CD8-positive, alpha-beta memory T cell (primary cell): ENCODE measurements around the gene ASF1B. TPM values are rescaled to one million over a fixed set of nuclear protein-coding genes. Genes with fewer than 3 reads are reported as not detected.
A peak's percentile ranks its signal among the peaks of the same experiment; 100 is the strongest.

Source experiments
- CTCF ChIA-PET: fragments of 350-600 bp; sonication (Branson Sonifier 250); formaldehyde crosslinking; loops from one replicate; lab custom pipeline; 2021; ENCODE audit warnings: antibody characterized with exemption; lab: Charles Lee
- POLR2A ChIA-PET: fragments of 350-600 bp; sonication (Branson Sonifier 250); formaldehyde crosslinking; loops from one replicate; lab custom pipeline; 2021; ENCODE audit warnings: antibody characterized with exemption; lab: Charles Lee
- DNase-seq, 5 donors: peaks; one replicate each; pipeline versions ENCODE4 v3.0.0 to v3.0.0-alpha.2; 2020 to 2022; ENCODE audit warnings: mixed read lengths in 1 of 5
- H3K27ac ChIP-seq: one replicate; pipeline ENCODE4 v1.7.0; 2013; ENCODE audit warnings: low read depth, mild to moderate bottlenecking, low read length, moderate library complexity
- H3K27me3 ChIP-seq: 2 replicates; pipeline ENCODE4 v1.7.0; 2013; ENCODE audit warnings: low read length, mild to moderate bottlenecking; ENCODE audit not compliant: insufficient read depth, poor library complexity, severe bottlenecking
- H3K36me3 ChIP-seq: 2 replicates; pipeline ENCODE4 v1.7.0; 2013; ENCODE audit warnings: mild to moderate bottlenecking, low read length, moderate library complexity; ENCODE audit not compliant: insufficient read depth
- H3K4me1 ChIP-seq: 2 replicates; pipeline ENCODE4 v1.7.0; 2013; ENCODE audit warnings: mild to moderate bottlenecking, low read length, moderate library complexity; ENCODE audit not compliant: insufficient read depth
- H3K4me3 ChIP-seq: 2 replicates; pipeline ENCODE4 v1.7.0; 2013; ENCODE audit warnings: mild to moderate bottlenecking, low read length
- H3K9me3 ChIP-seq: 2 replicates; pipeline ENCODE4 v1.7.0; 2013; ENCODE audit warnings: mild to moderate bottlenecking, low read length
- H3K27ac Mint-ChIP-seq, 8 donors: one replicate each; pipeline ENCODE4 v1.8.0; 2020 to 2021; ENCODE audit warnings: mixed read lengths in 8 of 8, mild to moderate bottlenecking in 6 of 8, inconsistent platforms in 3 of 8, moderate library complexity in 3 of 8
- H3K27me3 Mint-ChIP-seq, 2 donors: one replicate each; pipeline ENCODE4 v1.8.0; 2020 to 2021; ENCODE audit warnings: mixed read lengths in 2 of 2, mild to moderate bottlenecking in 1 of 2, moderate library complexity in 1 of 2
- H3K36me3 Mint-ChIP-seq, 3 donors: one replicate each; pipeline ENCODE4 v1.8.0; 2020 to 2021; ENCODE audit warnings: mixed read lengths in 3 of 3, inconsistent platforms in 1 of 3, mild to moderate bottlenecking in 1 of 3
- H3K4me1 Mint-ChIP-seq, 3 donors: one replicate each; pipeline ENCODE4 v1.8.0; 2020 to 2021; ENCODE audit warnings: mixed read lengths in 3 of 3, inconsistent platforms in 1 of 3, mild to moderate bottlenecking in 1 of 3
- H3K4me3 Mint-ChIP-seq, 7 donors: one replicate each; pipeline ENCODE4 v1.8.0; 2020 to 2021; ENCODE audit warnings: mixed read lengths in 7 of 7, mild to moderate bottlenecking in 6 of 7, moderate library complexity in 4 of 7, inconsistent platforms in 2 of 7
- H3K9me3 Mint-ChIP-seq, 5 donors: one replicate each; pipeline ENCODE4 v1.8.0; 2020 to 2022; ENCODE audit warnings: mixed read lengths in 5 of 5, mild to moderate bottlenecking in 3 of 5, moderate library complexity in 2 of 5, inconsistent platforms in 1 of 5
- polyA plus RNA-seq: library from polyadenylated mRNA; unstranded; fragments of 300-500 nt; fragmentation: Illumina TruSeq; gene quantifications from one replicate; pipeline ENCODE4 v1.2.3, GENCODE V29; 2021
- total RNA-seq, 2 experiments: library from RNA; stranded (reverse); gene quantifications; one replicate each; pipeline ENCODE4 v1.2.3, GENCODE V29; 2021

Gene ASF1B
- total and polyA plus RNA-seq, 3 experiments from 2014 or later: 4.5 to 76.2 (median 75.0) TPM

GRCh38 chr19:14127176-14127575 lies 9.2 kb downstream of the ASF1B start:
- H3K4me3 ChIP-seq: no peak overlapping the region
- H3K36me3 Mint-ChIP-seq: no peaks in the 10 kb centered on the region
- H3K9me3 ChIP-seq: no peaks in the 10 kb centered on the region
- H3K4me3 Mint-ChIP-seq: no peak overlapping the region
- H3K4me1 Mint-ChIP-seq: no peaks in the 10 kb centered on the region
- no peaks in the 10 kb centered on the region for H3K27me3 ChIP-seq
- ChIA-PET CTCF (interaction anchor here (1.4 to 2.5 kb wide), 2 partner anchors 10 to 12 kb away, joined by 4 to 16 read pairs; partner anchors contain the start of gene ASF1B), POLR2A (no interaction called here)
- peak overlapping the region in 1 of 8 donors; percentile 50 for H3K27ac Mint-ChIP-seq
- H3K27ac ChIP-seq: no peak overlapping the region
- no peaks in the 10 kb centered on the region for H3K4me1 ChIP-seq
- DNase-seq: no peak
- H3K27me3 Mint-ChIP-seq: no peaks in the 10 kb centered on the region
- H3K9me3 Mint-ChIP-seq: no peaks in the 10 kb centered on the region
- H3K36me3 ChIP-seq: no peaks in the 10 kb centered on the region

DNA sequence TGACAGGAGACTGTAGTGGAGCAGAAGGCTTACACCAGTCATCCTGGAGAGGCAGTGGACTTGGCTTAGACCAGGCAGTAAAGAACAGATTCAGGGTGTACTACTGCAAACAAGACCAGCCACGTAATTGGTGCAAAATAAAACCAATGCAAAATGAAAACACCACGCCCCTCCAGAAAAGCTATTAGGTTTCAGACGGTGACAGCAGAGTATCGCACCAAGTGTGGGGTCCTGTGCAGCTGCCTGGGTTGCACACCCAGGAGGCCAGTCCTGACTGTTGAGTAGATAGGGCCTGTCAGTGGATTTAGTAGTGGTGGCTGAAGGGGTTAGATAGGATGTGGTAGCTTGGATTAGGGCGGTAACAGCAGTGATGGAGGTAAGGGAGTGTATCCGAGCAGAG lies 13.5 kb downstream of the ASF1B start:
- ChIA-PET POLR2A (no interaction called here), CTCF (interaction anchor here (0.7 to 2.1 kb wide), 2 partner anchors 14 to 169 kb away, joined by 3 to 8 read pairs; partner anchors contain the start of gene ASF1B)
- Histone ChIP-seq H3K36me3 (no peaks in the 10 kb centered on the region), H3K4me1 (peaks cover 10% of the 10 kb centered on the region), H3K27ac (no peak overlapping the region), H3K4me3 (no peak overlapping the region), H3K27me3 (no peaks in the 10 kb centered on the region), H3K9me3 (no peaks in the 10 kb centered on the region)
- DNase-seq: no peak
- no peak overlapping the region for H3K4me3 Mint-ChIP-seq
- H3K9me3 Mint-ChIP-seq: no peaks in the 10 kb centered on the region
- H3K36me3 Mint-ChIP-seq: peaks cover 0 to 2% (median 0%) of the 10 kb centered on the region in 3 donors
- H3K4me1 Mint-ChIP-seq: peaks cover 9 to 10% (median 10%) of the 10 kb centered on the region in 3 donors
- H3K27me3 Mint-ChIP-seq: no peaks in the 10 kb centered on the region
- peak overlapping the region in 1 of 8 donors; percentile 66 for H3K27ac Mint-ChIP-seq

DNA sequence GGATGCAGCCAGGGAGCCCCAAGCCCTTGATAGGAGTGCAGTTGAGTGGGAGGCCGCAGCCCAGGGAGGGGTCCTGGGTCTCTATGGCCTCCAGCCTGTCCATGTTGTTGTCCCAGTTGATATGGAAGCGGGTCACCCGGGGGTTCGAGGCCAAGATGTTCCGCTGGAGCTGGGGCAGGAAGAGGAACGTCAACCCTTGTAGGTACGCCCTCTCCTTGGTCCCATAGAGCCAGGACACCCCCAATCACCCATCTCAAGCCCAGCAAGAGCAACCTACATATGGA lies 15.9 kb downstream of the ASF1B start:
- H3K36me3 Mint-ChIP-seq: peaks cover 0 to 6% (median 0%) of the 10 kb centered on the region in 3 donors
- ChIA-PET POLR2A (interaction anchor here (1.7 kb wide), 1 partner anchor 16 kb away, joined by 4 read pairs; the partner anchor contains the start of gene ASF1B), CTCF (no interaction called here)
- peaks cover 0 to 2% of the 10 kb centered on the region in 2 donors for H3K27me3 Mint-ChIP-seq
- no peak overlapping the region for H3K4me3 Mint-ChIP-seq
- DNase-seq: no peak
- peak overlapping the region in 1 of 8 donors; percentile 70 for H3K27ac Mint-ChIP-seq
- no peaks in the 10 kb centered on the region for H3K27me3 ChIP-seq
- peaks cover 25 to 30% (median 26%) of the 10 kb centered on the region in 3 donors for H3K4me1 Mint-ChIP-seq
- H3K9me3 ChIP-seq: no peaks in the 10 kb centered on the region
- no peaks in the 10 kb centered on the region for H3K36me3 ChIP-seq
- H3K9me3 Mint-ChIP-seq: no peaks in the 10 kb centered on the region
- peaks cover 23% of the 10 kb centered on the region for H3K4me1 ChIP-seq
- H3K27ac ChIP-seq: no peak overlapping the region
- H3K4me3 ChIP-seq: no peak overlapping the region

GRCh38 chr19:14119644-14120496 lies 16.5 kb downstream of the ASF1B start:
- Mint-ChIP-seq H3K4me3 (peak overlapping the region in 4 of 7 donors; percentile 31 to 91 (median 82)), H3K4me1 (peaks cover 26 to 35% (median 32%) of the 10 kb centered on the region in 3 donors), H3K9me3 (no peaks in the 10 kb centered on the region), H3K36me3 (peaks cover 0 to 6% (median 0%) of the 10 kb centered on the region in 3 donors), H3K27me3 (peaks cover 0 to 2% of the 10 kb centered on the region in 2 donors), H3K27ac (peak overlapping the region in 5 of 8 donors; percentile 19 to 100 (median 55))
- ChIA-PET POLR2A (interaction anchor here (1.7 kb wide), 1 partner anchor 17 kb away, joined by 4 read pairs; the partner anchor contains the start of gene ASF1B), CTCF (interaction anchor here (1.0 to 1.3 kb wide), 2 partner anchors 17 to 44 kb away, joined by 3 read pairs; partner anchors contain the start of gene ASF1B)
- Histone ChIP-seq H3K27ac (no peak overlapping the region), H3K4me3 (no peak overlapping the region), H3K27me3 (no peaks in the 10 kb centered on the region), H3K36me3 (no peaks in the 10 kb centered on the region), H3K9me3 (no peaks in the 10 kb centered on the region), H3K4me1 (peaks cover 25% of the 10 kb centered on the region)
- no peak for DNase-seq

DNA sequence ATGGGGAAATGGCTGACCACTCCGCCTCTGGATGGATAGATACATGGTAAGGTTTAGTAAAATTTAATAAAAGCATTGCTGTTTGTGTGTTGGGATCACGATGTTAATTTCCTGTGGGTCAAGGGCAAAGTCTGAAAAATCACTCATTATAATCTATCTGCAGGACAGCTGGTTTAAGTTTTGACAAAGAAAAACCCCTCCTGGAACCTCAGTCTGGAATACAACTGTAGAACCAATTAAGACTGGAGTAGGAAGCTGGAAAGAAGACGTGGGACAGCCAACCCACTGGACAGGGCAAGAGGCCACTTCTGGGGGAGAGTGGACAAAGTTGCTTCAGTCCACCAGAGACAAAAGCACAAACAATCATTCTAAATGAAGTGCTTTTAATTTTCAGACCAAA lies 17.2 kb downstream of the ASF1B start:
- H3K27me3 ChIP-seq: no peaks in the 10 kb centered on the region
- no peaks in the 10 kb centered on the region for H3K9me3 ChIP-seq
- H3K4me1 Mint-ChIP-seq: peaks cover 30 to 38% (median 35%) of the 10 kb centered on the region in 3 donors
- H3K9me3 Mint-ChIP-seq: no peaks in the 10 kb centered on the region
- H3K4me3 ChIP-seq: peak overlapping the region; percentile 42
- DNase-seq: no peak
- ChIA-PET POLR2A (interaction anchor here (1.7 kb wide), 1 partner anchor 17 kb away, joined by 4 read pairs; the partner anchor contains the start of gene ASF1B), CTCF (interaction anchor here (1.0 to 1.3 kb wide), 2 partner anchors 18 to 43 kb away, joined by 3 read pairs; partner anchors contain the start of gene ASF1B)
- peaks cover 0 to 2% of the 10 kb centered on the region in 2 donors for H3K27me3 Mint-ChIP-seq
- no peaks in the 10 kb centered on the region for H3K36me3 ChIP-seq
- peak overlapping the region; percentile 88 to 98 (median 94) for H3K4me3 Mint-ChIP-seq
- peak overlapping the region; percentile 96 to 100 (median 99) for H3K27ac Mint-ChIP-seq
- peak overlapping the region; percentile 85 for H3K27ac ChIP-seq
- H3K36me3 Mint-ChIP-seq: peaks cover 0 to 6% (median 0%) of the 10 kb centered on the region in 3 donors
- peaks cover 25% of the 10 kb centered on the region for H3K4me1 ChIP-seq

DNA sequence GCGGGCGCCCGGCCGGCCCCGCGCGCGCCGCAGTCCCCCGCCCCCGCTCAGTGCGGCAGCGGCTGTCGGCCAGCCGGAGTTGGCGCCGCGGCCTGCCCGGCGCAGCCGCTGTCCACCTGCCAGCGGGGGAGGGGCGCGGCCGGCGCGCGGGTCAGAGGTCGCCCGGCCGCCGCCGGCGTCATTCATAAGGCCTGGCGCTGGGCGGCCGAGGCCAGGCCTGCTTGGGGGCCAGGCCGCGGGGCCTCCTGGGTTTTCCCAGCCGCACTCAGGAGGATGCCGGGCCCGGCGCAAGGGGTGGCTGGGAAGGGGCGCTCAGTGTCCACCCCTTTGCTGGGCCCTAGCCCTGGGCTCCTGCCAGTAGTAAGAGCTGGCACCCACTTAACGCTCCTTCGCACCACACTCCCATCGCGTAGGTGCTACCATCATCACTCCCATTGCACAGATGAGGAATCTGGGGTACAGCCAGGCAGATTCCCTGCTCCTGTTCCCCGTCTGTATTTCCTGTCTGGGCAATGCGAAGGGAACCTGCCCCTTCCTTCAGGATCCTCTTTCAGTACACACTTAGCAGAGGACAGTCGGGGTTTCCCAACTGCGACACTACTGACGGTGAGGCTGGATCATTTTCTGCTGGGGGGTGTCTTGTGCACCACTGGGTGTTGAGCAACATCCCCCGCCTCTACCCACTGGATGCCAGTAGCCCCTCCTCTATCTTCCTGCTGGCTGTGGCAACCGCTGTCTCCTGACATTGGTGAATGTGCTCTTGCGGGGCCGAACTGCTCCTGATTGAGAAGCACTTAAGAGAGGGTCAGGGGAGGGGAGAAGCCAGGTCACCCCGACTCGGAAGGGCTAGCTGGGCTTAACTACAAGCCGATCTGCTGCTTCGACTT lies 18.0 kb downstream of the ASF1B start:
- peaks cover 33 to 45% (median 35%) of the 10 kb centered on the region in 3 donors for H3K4me1 Mint-ChIP-seq
- no peaks in the 10 kb centered on the region for H3K9me3 ChIP-seq
- ChIA-PET POLR2A (interaction anchor here (1.0 to 1.2 kb wide), 3 partner anchors 18 to 43 kb away, joined by 4 to 6 read pairs (median 6); partner anchors contain the start of gene ASF1B), CTCF (interaction anchor here (1.0 to 1.3 kb wide), 4 partner anchors 13 to 42 kb away, joined by 3 to 5 read pairs (median 3); partner anchors contain the start of gene ASF1B)
- H3K4me1 ChIP-seq: peaks cover 28% of the 10 kb centered on the region
- peak overlapping the region; percentile 42 for H3K4me3 ChIP-seq
- H3K27ac Mint-ChIP-seq: peak overlapping the region; percentile 96 to 100 (median 99)
- H3K36me3 ChIP-seq: no peaks in the 10 kb centered on the region
- DNase-seq: peak; percentile 29 to 68 (median 53)
- peaks cover 0 to 4% of the 10 kb centered on the region in 2 donors for H3K27me3 Mint-ChIP-seq
- no peaks in the 10 kb centered on the region for H3K27me3 ChIP-seq
- peak overlapping the region; percentile 85 for H3K27ac ChIP-seq
- peak overlapping the region; percentile 88 to 98 (median 94) for H3K4me3 Mint-ChIP-seq
- H3K36me3 Mint-ChIP-seq: peaks cover 0 to 6% (median 0%) of the 10 kb centered on the region in 3 donors
- no peaks in the 10 kb centered on the region for H3K9me3 Mint-ChIP-seq

- H3K27me3 Mint-ChIP-seq: peaks cover 0 to 4% of the 10 kb centered on the region in 2 donors
- CTCF ChIA-PET: interaction anchor here (1.0 to 1.2 kb wide), 2 partner anchors 12 to 19 kb away, joined by 3 to 5 read pairs; partner anchors contain the start of gene ASF1B
- peaks cover 0 to 6% (median 0%) of the 10 kb centered on the region in 3 donors for H3K36me3 Mint-ChIP-seq
- H3K27me3 ChIP-seq: no peaks in the 10 kb centered on the region
- peak within 1 kb of the TSS; percentile 96 to 100 (median 99) for H3K27ac Mint-ChIP-seq
- POLR2A ChIA-PET: interaction anchor here (0.5 to 1.2 kb wide), 4 partner anchors 19 to 65 kb away, joined by 4 to 12 read pairs (median 6); partner anchors contain the start of gene ASF1B
- H3K9me3 ChIP-seq: no peaks in the 10 kb centered on the region
- peak within 1 kb of the TSS; percentile 60 for H3K4me3 ChIP-seq
- no peaks in the 10 kb centered on the region for H3K9me3 Mint-ChIP-seq
- peak within 1 kb of the TSS; percentile 92 to 98 (median 96) for H3K4me3 Mint-ChIP-seq
- peaks cover 34% of the 10 kb centered on the region for H3K4me1 ChIP-seq
- peak; percentile 97 to 99 (median 99) for DNase-seq
- no peaks in the 10 kb centered on the region for H3K36me3 ChIP-seq
- H3K27ac ChIP-seq: peak within 1 kb of the TSS; percentile 85
- peaks cover 35 to 52% (median 35%) of the 10 kb centered on the region in 3 donors for H3K4me1 Mint-ChIP-seq
Observed at GRCh38 chr19:14117668-14118164, 18.7 kb downstream of the ASF1B start, which contains the start of gene PRKACA. PRKACA (minus strand) TSS chr19:14117762; CDS start chr19:14117547, 215 bp downstream.
